Airway epithelial cell (primary cell): Measurements from ENCODE around the gene OR14C36. TPM values are rescaled to one million over a fixed set of nuclear protein-coding genes. Genes with fewer than 3 reads are reported as not detected.

Source experiments
- total RNA-seq: library from RNA; depleted of rRNA; stranded (reverse); fragments of >200 nt; gene quantifications from 2 replicates; pipeline ENCODE4 v1.2.3, GENCODE V29; 2015

OR14C36 gene, protein sequence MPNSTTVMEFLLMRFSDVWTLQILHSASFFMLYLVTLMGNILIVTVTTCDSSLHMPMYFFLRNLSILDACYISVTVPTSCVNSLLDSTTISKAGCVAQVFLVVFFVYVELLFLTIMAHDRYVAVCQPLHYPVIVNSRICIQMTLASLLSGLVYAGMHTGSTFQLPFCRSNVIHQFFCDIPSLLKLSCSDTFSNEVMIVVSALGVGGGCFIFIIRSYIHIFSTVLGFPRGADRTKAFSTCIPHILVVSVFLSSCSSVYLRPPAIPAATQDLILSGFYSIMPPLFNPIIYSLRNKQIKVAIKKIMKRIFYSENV
- total RNA-seq = not detected in 2 replicates

GRCh38 chr1:248348475-248348874 is at the start of gene OR14C36:
TSS of gene OR14C36 (plus strand) at chr1:248348775. CDS start at chr1:248348775, 0 bp downstream.

DNA sequence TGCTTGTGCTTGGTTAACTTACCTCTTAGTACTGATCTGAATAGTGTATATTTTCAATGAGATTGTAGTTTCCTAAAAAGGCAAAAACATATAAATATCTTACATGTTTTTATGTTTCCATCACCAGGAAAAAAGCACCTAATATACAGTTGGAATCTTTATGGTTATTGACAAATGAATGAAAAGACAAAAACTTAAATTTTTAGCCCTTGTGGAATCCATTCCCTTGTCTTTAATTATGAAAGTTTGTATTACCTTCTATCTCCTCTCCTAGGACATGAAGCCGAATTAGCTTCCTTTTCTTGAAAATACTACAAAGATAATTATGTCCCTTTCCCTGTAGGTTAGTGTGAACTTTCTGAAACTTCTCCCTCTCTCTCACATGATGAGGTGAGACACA is 45.3 kb upstream of the OR14C36 start, which contains the start of gene OR2T12:
OR2T12 (minus strand) TSS at position 101 of the 400 bp plus-strand sequence. CDS start 7,846 bp downstream, outside the sequence.

DNA sequence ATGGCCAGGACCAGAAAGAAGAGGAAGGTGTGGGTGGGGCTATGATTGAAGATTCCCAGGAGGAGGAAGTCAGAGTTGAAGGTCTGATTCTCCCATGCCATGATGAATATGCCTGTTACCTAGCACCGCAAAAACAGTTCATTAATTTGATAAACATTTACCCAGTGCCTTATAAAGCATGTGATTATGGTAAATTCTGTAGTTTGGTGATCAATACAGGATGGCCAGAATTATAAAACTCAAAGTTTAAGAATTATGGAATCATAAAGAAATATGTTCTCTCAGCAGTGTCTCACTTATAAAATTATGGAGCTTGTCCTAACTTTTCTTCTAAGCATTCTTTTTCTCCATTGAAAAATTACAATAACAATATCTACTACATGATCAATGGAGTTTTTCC is 24.1 kb upstream of the OR14C36 start, which contains the start of gene OR2M7:
OR2M7 (minus strand) TSS at position 101 of the 400 bp plus-strand sequence; CDS start at position 101, 0 bp downstream.

DNA sequence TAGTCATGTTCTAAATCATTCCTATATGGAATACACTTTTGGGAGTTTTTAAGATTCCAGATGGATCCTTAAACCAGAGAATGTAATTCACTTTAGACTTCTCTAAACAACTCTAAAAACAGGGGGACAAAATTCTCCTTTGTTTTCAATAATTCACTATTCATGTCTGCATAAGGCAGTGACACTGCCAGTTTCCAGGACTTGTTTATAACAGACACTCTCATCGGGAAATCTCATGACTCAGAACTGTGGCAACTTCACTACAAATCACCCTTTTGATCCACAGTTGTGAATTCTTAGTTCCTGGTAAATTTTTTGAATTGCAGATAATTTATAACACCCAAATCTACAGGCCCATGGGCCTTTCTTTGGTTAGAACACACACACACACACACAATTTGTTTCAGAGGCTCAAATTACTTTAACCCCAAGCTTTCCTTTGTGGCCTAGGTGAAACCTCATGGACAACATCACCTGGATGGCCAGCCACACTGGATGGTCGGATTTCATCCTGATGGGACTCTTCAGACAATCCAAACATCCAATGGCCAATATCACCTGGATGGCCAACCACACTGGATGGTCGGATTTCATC is 12.6 kb downstream of the OR14C36 start, which contains the start of gene OR2T4:
OR2T4 (plus strand) TSS at position 545 of the 595 bp plus-strand sequence; CDS start at position 545, 0 bp downstream.

GRCh38 chr1:248375446-248375845 is 26.9 kb downstream of the OR14C36 start, which contains the start of gene OR2T6:
TSS of gene OR2T6 (plus strand) at chr1:248375746. CDS start at chr1:248387609, 11,863 bp downstream.

Other genes with a start within 250 kb of the OR14C36 start
- not detected in 2 replicates for gene OR2M5, start 203.6 kb upstream of the OR14C36 start, total RNA-seq
- gene OR2M2, start 174.0 kb upstream of the OR14C36 start, total RNA-seq = not detected in 2 replicates
- not detected in 2 replicates for gene OR2M3, start 151.5 kb upstream of the OR14C36 start, total RNA-seq
- gene OR2M4, start 117.4 kb upstream of the OR14C36 start, total RNA-seq = not detected in 2 replicates
- gene OR2T33, start 70.8 kb upstream of the OR14C36 start, total RNA-seq = not detected in 2 replicates
- not detected in 2 replicates for gene OR2T12, start 45.4 kb upstream of the OR14C36 start, total RNA-seq
- gene OR2M7, start 24.2 kb upstream of the OR14C36 start, total RNA-seq = not detected in 2 replicates
- gene OR2T4, start 12.9 kb downstream of the OR14C36 start, total RNA-seq = not detected in 2 replicates
- not detected in 2 replicates for gene OR2T6, start 27.0 kb downstream of the OR14C36 start, total RNA-seq
- not detected in 2 replicates for gene OR2T1, start 54.3 kb downstream of the OR14C36 start, total RNA-seq
- gene OR2T2, start 96.9 kb downstream of the OR14C36 start, total RNA-seq = not detected in 2 replicates
- gene OR2T3, start 124.6 kb downstream of the OR14C36 start, total RNA-seq = not detected in 2 replicates
- not detected in 2 replicates for gene OR2T5, start 139.8 kb downstream of the OR14C36 start, total RNA-seq
- gene OR2G6, start 159.3 kb downstream of the OR14C36 start, total RNA-seq = not detected in 2 replicates
- gene OR2T29, start 214.0 kb downstream of the OR14C36 start, total RNA-seq = not detected in 2 replicates
- not detected in 2 replicates for gene OR2T34, start 226.0 kb downstream of the OR14C36 start, total RNA-seq
- gene OR2T10, start 248.9 kb downstream of the OR14C36 start, total RNA-seq = not detected in 2 replicates